RWPE1 (cell line): ENCODE results near the gene KCND2.

ENCODE experiments used
- CTCF ChIA-PET: fragments of 350-600 bp; sonication (Branson Sonifier 250); formaldehyde crosslinking; extraction: SDS; loops from one replicate; lab custom pipeline; 2021; lab: Yijun Ruan, JAX
- POLR2A ChIA-PET: fragments of 400-600 bp; formaldehyde crosslinking; extraction: SDS; loops from one replicate; lab custom pipeline; 2020; ENCODE audit warnings: antibody characterized with exemption; ENCODE audit not compliant: low non-redundant PET; lab: Yijun Ruan, JAX
- DNase-seq: peaks from one replicate; pipeline ENCODE4 v3.0.0; 2012; ENCODE audit warnings: low spot score
- H3K27ac ChIP-seq: fragments of 450-650 bp; 2 replicates; pipeline ENCODE4 v1.5.1; 2017
- CTCF ChIP-seq: fragments of 450-650 bp; conservative IDR thresholded peaks from 2 replicates; pipeline ENCODE4 v1.5.1; 2017; ENCODE audit warnings: low read depth, mild to moderate bottlenecking

KCND2 gene

DNA sequence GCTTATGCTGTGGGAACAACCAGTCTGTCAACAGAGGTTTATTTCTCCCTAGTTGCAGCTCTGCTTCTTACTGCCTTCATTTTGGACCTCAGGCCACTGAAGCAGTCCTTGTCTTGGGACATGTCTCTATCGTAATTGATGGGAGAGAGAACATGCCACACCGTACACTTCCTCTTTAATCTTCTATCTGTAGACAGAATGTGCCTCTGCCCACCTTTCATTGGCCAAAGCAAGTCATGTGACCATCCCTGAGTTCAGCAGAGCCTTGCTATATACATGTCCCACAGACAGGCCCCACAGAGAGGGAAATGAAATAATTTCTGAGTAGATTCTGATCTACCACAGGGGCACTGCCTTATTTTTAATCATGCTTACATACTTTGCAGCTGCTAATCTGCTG is 98.0 kb downstream of the KCND2 start:
- CTCF ChIA-PET, result no interaction called here

GRCh38 chr7:120373174-120373573 is 100.2 kb downstream of the KCND2 start:
- H3K27ac ChIP-seq, result no peak overlapping the region
- POLR2A ChIA-PET, result no interaction called here
- no peak for DNase-seq
- no peak for TF ChIP-seq CTCF
- CTCF ChIA-PET, result interaction anchor here (0.6 to 0.8 kb wide), 2 partner anchors 25 to 43 kb away, joined by 4 to 5 read pairs; no protein-coding TSS in a partner anchor

More for the DNA sequence above, 98.0 kb downstream of the KCND2 start:
- no peak for DNase-seq
- POLR2A ChIA-PET, result no interaction called here
- H3K27ac ChIP-seq, result no peak overlapping the region
- TF ChIP-seq CTCF, result no peak

GRCh38 chr7:120394595-120394994 is 121.6 kb downstream of the KCND2 start:
- CTCF ChIA-PET, result no interaction called here
- no peak for TF ChIP-seq CTCF
- no peak for DNase-seq
- no peak overlapping the region for H3K27ac ChIP-seq
- POLR2A ChIA-PET, result no interaction called here

GRCh38 chr7:120395526-120396019 is 122.6 kb downstream of the KCND2 start:
- TF ChIP-seq CTCF, result no peak
- ChIA-PET CTCF (no interaction called here), POLR2A (no interaction called here)
- H3K27ac ChIP-seq, result no peak overlapping the region
- no peak for DNase-seq

GRCh38 chr7:120398284-120399000 is 125.5 kb downstream of the KCND2 start:
- H3K27ac ChIP-seq, result no peak overlapping the region
- CTCF ChIA-PET, result interaction anchor here (0.9 kb wide), 1 partner anchor 26 kb away, joined by 5 read pairs; no protein-coding TSS in a partner anchor
- POLR2A ChIA-PET, result no interaction called here
- DNase-seq, result no peak
- no peak for TF ChIP-seq CTCF

DNA sequence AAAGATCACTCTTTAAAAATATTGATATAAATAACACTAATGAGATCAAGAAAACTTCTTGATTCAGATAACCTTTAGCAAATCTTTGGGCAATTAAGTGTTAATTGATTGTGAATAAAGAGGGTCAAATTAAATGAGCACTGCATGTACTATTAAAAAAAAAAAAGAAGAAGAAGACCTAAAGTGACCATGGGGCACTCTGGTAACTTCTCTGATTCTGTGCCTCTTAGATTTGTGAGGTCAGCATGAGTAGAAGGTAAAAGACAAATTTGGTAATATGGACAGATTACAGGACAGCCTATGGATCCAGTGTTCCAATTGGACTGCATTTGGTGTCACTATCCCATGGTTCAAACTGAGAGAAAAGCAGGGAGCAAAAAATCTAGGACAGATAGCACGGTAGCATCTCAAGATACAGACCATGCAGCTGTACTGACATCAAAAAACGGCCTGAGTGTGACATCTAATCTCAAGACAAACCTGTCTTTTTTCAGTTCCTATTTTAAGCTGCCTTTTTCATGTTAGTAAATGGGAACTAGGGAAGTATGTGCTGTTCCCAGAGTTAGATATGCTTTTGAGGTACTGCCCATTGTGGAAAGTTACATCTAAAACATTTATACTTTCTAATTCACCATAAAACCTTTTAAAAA is 128.0 kb downstream of the KCND2 start:
- no peak for TF ChIP-seq CTCF

More for the DNA sequence above, 128.0 kb downstream of the KCND2 start:
- no peak overlapping the region for H3K27ac ChIP-seq
- ChIA-PET POLR2A (no interaction called here), CTCF (interaction anchor here (0.6 kb wide), 1 partner anchor 954 kb away, joined by 3 read pairs; no protein-coding TSS in a partner anchor)
- no peak for DNase-seq
